Osteoblast (primary cell): ENCODE data around the gene DEFB129. TPM values are rescaled to one million over a fixed set of nuclear protein-coding genes. Genes with fewer than 3 reads are reported as not detected.
A peak's percentile ranks its signal among the peaks of the same experiment; 100 is the strongest.

Experiments
- DNase-seq: peaks from one replicate; pipeline ENCODE4 v3.0.0; 2011; ENCODE audit warnings: low spot score, mixed read lengths; ENCODE audit not compliant: insufficient read length; ENCODE audit errors: missing footprints
- H2AFZ ChIP-seq: 2 replicates; pipeline ENCODE4 v1.6.0; 2011; ENCODE audit warnings: mild to moderate bottlenecking, low read length
- H3K27ac ChIP-seq: 2 replicates; pipeline ENCODE4 v1.5.1; 2011; ENCODE audit warnings: mild to moderate bottlenecking, low read depth, low read length, moderate library complexity
- H3K27me3 ChIP-seq: 2 replicates; pipeline ENCODE4 v1.6.0; 2012; ENCODE audit warnings: mild to moderate bottlenecking, control low read depth, inconsistent platforms, low read length, moderate library complexity; ENCODE audit not compliant: insufficient read depth
- H3K36me3 ChIP-seq: 2 replicates; pipeline ENCODE4 v1.5.1; 2011; ENCODE audit warnings: mild to moderate bottlenecking, low read length, control low read depth, moderate library complexity; ENCODE audit not compliant: insufficient read depth
- H3K4me1 ChIP-seq: 2 replicates; pipeline ENCODE4 v1.5.1; 2011; ENCODE audit warnings: mild to moderate bottlenecking, low read length, control low read depth, moderate library complexity; ENCODE audit not compliant: insufficient read depth
- H3K4me2 ChIP-seq: 2 replicates; pipeline ENCODE4 v1.6.0; 2011; ENCODE audit warnings: mild to moderate bottlenecking, low read length; ENCODE audit not compliant: insufficient read depth
- H3K4me3 ChIP-seq: fragments of 200-600 bp; sonication (generic); 3 replicates; pipeline ENCODE4 v1.5.1; 2012; ENCODE audit warnings: mild to moderate bottlenecking, low read length, inconsistent platforms; ENCODE audit not compliant: insufficient read depth
- H3K79me2 ChIP-seq: 2 replicates; pipeline ENCODE4 v1.6.0; 2012; ENCODE audit warnings: mild to moderate bottlenecking, low read length, control low read depth, inconsistent platforms; ENCODE audit not compliant: insufficient read depth
- H3K9me3 ChIP-seq: 2 replicates; pipeline ENCODE4 v1.5.1; 2011; ENCODE audit warnings: low read depth, low read length, control low read depth
- H4K20me1 ChIP-seq: 2 replicates; pipeline ENCODE4 v1.6.0; 2012; ENCODE audit warnings: mild to moderate bottlenecking, low read length, control low read depth; ENCODE audit not compliant: insufficient read depth
- CTCF ChIP-seq: IDR thresholded peaks from 2 replicates; pipeline ENCODE4 v1.5.1; 2011; ENCODE audit warnings: mild to moderate bottlenecking, low read depth, low read length, moderate library complexity; ENCODE audit errors: extremely low read depth
- total RNA-seq: library from RNA; depleted of rRNA; stranded (reverse); fragments of >200 nt; gene quantifications from 2 replicates; pipeline ENCODE4 v1.2.3, GENCODE V29; 2012

Gene DEFB129
- total RNA-seq, 1 donor, result not detected

- no peaks in the 10 kb centered on the region for H3K79me2 ChIP-seq
- no peaks in the 10 kb centered on the region for H3K27me3 ChIP-seq
- H3K27ac ChIP-seq, result no peak overlapping the region
- no peak overlapping the region for H2AFZ ChIP-seq
- no peaks in the 10 kb centered on the region for H3K9me3 ChIP-seq
- peak; percentile 62 for DNase-seq
- H3K4me1 ChIP-seq, result no peaks in the 10 kb centered on the region
- H3K36me3 ChIP-seq, result no peaks in the 10 kb centered on the region
- no peak overlapping the region for H3K4me2 ChIP-seq
- no peaks in the 10 kb centered on the region for H4K20me1 ChIP-seq
- H3K4me3 ChIP-seq, result no peak overlapping the region
- no peak for TF ChIP-seq CTCF
Measured at GRCh38 chr20:272718-273117, 45.7 kb downstream of the DEFB129 start.

- Histone ChIP-seq H3K4me2 (no peak overlapping the region), H3K27me3 (no peaks in the 10 kb centered on the region), H3K9me3 (no peaks in the 10 kb centered on the region), H3K27ac (no peak overlapping the region), H3K36me3 (no peaks in the 10 kb centered on the region), H3K79me2 (no peaks in the 10 kb centered on the region), H4K20me1 (no peaks in the 10 kb centered on the region), H2AFZ (no peak overlapping the region), H3K4me1 (no peaks in the 10 kb centered on the region), H3K4me3 (no peak overlapping the region)
- DNase-seq, result no peak
- TF ChIP-seq CTCF, result no peak
Measured at GRCh38 chr20:273884-274283, 46.8 kb downstream of the DEFB129 start.

- Histone ChIP-seq H3K27me3 (no peaks in the 10 kb centered on the region), H3K27ac (no peak overlapping the region), H3K4me3 (no peak overlapping the region), H3K4me1 (no peaks in the 10 kb centered on the region), H2AFZ (no peak overlapping the region), H3K9me3 (no peaks in the 10 kb centered on the region), H3K36me3 (no peaks in the 10 kb centered on the region), H3K4me2 (no peak overlapping the region), H3K79me2 (no peaks in the 10 kb centered on the region), H4K20me1 (no peaks in the 10 kb centered on the region)
- TF ChIP-seq CTCF, result no peak
- no peak for DNase-seq
Measured at GRCh38 chr20:275791-276190, 48.7 kb downstream of the DEFB129 start.

- Histone ChIP-seq H2AFZ (no peak overlapping the region), H3K79me2 (no peaks in the 10 kb centered on the region), H3K27ac (no peak overlapping the region), H3K4me3 (no peak overlapping the region), H3K4me2 (no peak overlapping the region), H3K36me3 (no peaks in the 10 kb centered on the region), H3K4me1 (no peaks in the 10 kb centered on the region), H3K27me3 (no peaks in the 10 kb centered on the region), H3K9me3 (no peaks in the 10 kb centered on the region), H4K20me1 (no peaks in the 10 kb centered on the region)
- DNase-seq, result no peak
- no peak for TF ChIP-seq CTCF
Measured at GRCh38 chr20:276620-277495, 49.8 kb downstream of the DEFB129 start.
